ENCODE measurements around the gene ARHGAP24. TPM values are rescaled to one million over a fixed set of nuclear protein-coding genes. Genes with fewer than 3 reads are reported as not detected.
A peak's percentile ranks its signal among the peaks of the same experiment; 100 is the strongest.
"Not testable (repeated sequence)": the region's sequence is repeated elsewhere in the genome, so short reads cannot be mapped to it uniquely, and the experiment has no call there.

ARHGAP24 gene
- total and polyA plus RNA-seq, 4 donors: 1.8 to 15.2 (median 3.3) TPM

- peaks cover 0 to 1% (median 0%) of the 10 kb centered on the region in 4 donors for H3K4me1 ChIP-seq (ENCODE audit: control insufficient read depth in 4 of 4, insufficient read depth in 4 of 4, low read length in 3 of 4)
- no peak overlapping the region for H3K27ac ChIP-seq (ENCODE audit: low read depth in 1 of 2, low read length in 2 of 2)
- H3K9ac ChIP-seq (ENCODE audit: low read depth in 1 of 2, low read length in 2 of 2): no peak overlapping the region
- H3K9me3 ChIP-seq (ENCODE audit: control insufficient read depth in 4 of 4, low read length in 3 of 4): no peaks in the 10 kb centered on the region
- no peak for DNase-seq (ENCODE audit: low spot score)
- peak; percentile 49 for TF ChIP-seq CTCF (IDR thresholded peaks at IDR 0.05; ENCODE audit: low read depth, low read length, missing input control)
- no peak for TF ChIP-seq FOXA1 (IDR thresholded peaks at IDR 0.05)
- TF ChIP-seq RAD21 (IDR thresholded peaks at IDR 0.05): peak; percentile 85 to 90
- no peak for TF ChIP-seq HNF4A (conservative IDR thresholded peaks at IDR 0.05)
- TF ChIP-seq HNF4G (IDR thresholded peaks at IDR 0.05): no peak
- TF ChIP-seq, protein P1, sequence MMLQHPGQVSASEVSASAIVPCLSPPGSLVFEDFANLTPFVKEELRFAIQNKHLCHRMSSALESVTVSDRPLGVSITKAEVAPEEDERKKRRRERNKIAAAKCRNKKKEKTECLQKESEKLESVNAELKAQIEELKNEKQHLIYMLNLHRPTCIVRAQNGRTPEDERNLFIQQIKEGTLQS (IDR thresholded peaks at IDR 0.05): no peak
- no peak overlapping the region for H3K4me3 ChIP-seq (ENCODE audit: low read depth in 1 of 3, low read length in 3 of 3)
- H3K36me3 ChIP-seq (ENCODE audit: control insufficient read depth in 4 of 4, insufficient read depth in 3 of 4, low read depth in 1 of 4, low read length in 3 of 4): no peaks in the 10 kb centered on the region
- no peaks in the 10 kb centered on the region for H3K27me3 ChIP-seq (ENCODE audit: control insufficient read depth in 4 of 4, insufficient read depth in 4 of 4, low read length in 3 of 4)
Observed at GRCh38 chr4:85964298-85964697, 489.3 kb downstream of the ARHGAP24 start.

DNA sequence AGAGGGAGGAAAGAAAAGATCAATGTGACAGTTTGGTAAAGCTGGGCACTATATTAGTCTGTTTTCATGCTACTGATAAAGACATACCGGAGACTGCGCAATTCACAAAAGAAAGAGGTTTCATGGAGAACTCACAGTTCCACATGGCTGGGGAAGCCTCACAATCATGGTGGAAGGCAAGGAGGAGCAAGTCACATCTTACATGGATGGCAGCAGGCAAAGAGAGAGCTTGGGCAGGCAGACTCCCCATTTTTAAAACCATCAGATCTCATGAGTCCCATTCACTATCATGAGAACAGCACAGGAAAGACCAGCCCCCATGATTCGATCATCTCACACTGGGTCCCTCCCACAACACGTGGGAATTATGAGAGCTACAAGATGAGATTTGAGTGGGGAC, 490.1 kb downstream of the ARHGAP24 start:
- not testable (repeated sequence) for H3K4me3 ChIP-seq (ENCODE audit: low read depth in 1 of 3, low read length in 3 of 3); H3K27ac ChIP-seq (ENCODE audit: low read depth in 1 of 2, low read length in 2 of 2); DNase-seq (ENCODE audit: low spot score); H3K36me3 ChIP-seq (ENCODE audit: control insufficient read depth in 4 of 4, insufficient read depth in 3 of 4, low read depth in 1 of 4, low read length in 3 of 4); H3K9ac ChIP-seq (ENCODE audit: low read depth in 1 of 2, low read length in 2 of 2); H3K4me1 ChIP-seq (ENCODE audit: control insufficient read depth in 4 of 4, insufficient read depth in 4 of 4, low read length in 3 of 4); H3K27me3 ChIP-seq (ENCODE audit: control insufficient read depth in 4 of 4, insufficient read depth in 4 of 4, low read length in 3 of 4); H3K9me3 ChIP-seq (ENCODE audit: control insufficient read depth in 4 of 4, low read length in 3 of 4)
- 94% methylated on average over 4 of the region's 4 CpGs for WGBS

DNA sequence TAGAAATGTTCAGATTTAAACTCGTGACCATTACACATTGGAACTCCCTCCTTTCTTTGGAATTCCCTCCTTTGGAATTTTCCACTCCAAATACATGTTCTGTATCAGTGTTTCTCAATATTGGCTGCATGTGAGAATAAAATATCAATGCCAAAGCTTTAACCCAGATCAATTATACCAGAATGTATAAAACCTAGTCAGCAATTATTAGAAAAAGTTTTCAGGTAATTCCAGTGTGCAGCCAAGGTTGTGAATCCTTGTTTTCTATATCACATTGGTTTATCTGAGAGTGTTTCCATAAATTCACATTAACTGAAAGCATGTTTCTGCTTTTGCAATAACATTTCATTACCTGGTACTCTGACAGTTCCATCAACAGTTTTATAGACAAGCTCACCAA, 490.6 kb downstream of the ARHGAP24 start:
- no peak for DNase-seq (ENCODE audit: low spot score)
- Histone ChIP-seq H3K36me3 (ENCODE audit: control insufficient read depth in 4 of 4, insufficient read depth in 3 of 4, low read depth in 1 of 4, low read length in 3 of 4) (no peaks in the 10 kb centered on the region), H3K9me3 (ENCODE audit: control insufficient read depth in 4 of 4, low read length in 3 of 4) (no peaks in the 10 kb centered on the region), H3K4me3 (ENCODE audit: low read depth in 1 of 3, low read length in 3 of 3) (no peak overlapping the region), H3K27me3 (ENCODE audit: control insufficient read depth in 4 of 4, insufficient read depth in 4 of 4, low read length in 3 of 4) (no peaks in the 10 kb centered on the region), H3K9ac (ENCODE audit: low read depth in 1 of 2, low read length in 2 of 2) (no peak overlapping the region), H3K27ac (ENCODE audit: low read depth in 1 of 2, low read length in 2 of 2) (no peak overlapping the region), H3K4me1 (ENCODE audit: control insufficient read depth in 4 of 4, insufficient read depth in 4 of 4, low read length in 3 of 4) (peaks cover 0 to 1% (median 0%) of the 10 kb centered on the region in 4 donors)
- TF ChIP-seq RXRA (IDR thresholded peaks at IDR 0.05): no peak
- TF ChIP-seq, protein P2, sequence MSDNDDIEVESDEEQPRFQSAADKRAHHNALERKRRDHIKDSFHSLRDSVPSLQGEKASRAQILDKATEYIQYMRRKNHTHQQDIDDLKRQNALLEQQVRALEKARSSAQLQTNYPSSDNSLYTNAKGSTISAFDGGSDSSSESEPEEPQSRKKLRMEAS (IDR thresholded peaks at IDR 0.05): no peak
- TF ChIP-seq, protein P3, sequence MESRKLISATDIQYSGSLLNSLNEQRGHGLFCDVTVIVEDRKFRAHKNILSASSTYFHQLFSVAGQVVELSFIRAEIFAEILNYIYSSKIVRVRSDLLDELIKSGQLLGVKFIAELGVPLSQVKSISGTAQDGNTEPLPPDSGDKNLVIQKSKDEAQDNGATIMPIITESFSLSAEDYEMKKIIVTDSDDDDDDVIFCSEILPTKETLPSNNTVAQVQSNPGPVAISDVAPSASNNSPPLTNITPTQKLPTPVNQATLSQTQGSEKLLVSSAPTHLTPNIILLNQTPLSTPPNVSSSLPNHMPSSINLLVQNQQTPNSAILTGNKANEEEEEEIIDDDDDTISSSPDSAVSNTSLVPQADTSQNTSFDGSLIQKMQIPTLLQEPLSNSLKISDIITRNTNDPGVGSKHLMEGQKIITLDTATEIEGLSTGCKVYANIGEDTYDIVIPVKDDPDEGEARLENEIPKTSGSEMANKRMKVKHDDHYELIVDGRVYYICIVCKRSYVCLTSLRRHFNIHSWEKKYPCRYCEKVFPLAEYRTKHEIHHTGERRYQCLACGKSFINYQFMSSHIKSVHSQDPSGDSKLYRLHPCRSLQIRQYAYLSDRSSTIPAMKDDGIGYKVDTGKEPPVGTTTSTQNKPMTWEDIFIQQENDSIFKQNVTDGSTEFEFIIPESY (IDR thresholded peaks at IDR 0.05): no peak
- TF ChIP-seq GABPA (IDR thresholded peaks at IDR 0.05 in 1 of 2, conservative IDR thresholded peaks at IDR 0.05 in 1 of 2): no peak
- TF ChIP-seq FOXA1 (IDR thresholded peaks at IDR 0.05): no peak
- TF ChIP-seq RAD21 (IDR thresholded peaks at IDR 0.05): no peak
- TF ChIP-seq EGR1 (IDR thresholded peaks at IDR 0.05; ENCODE audit: low read depth in 2 of 2): no peak
- no peak for TF ChIP-seq YY1 (IDR thresholded peaks at IDR 0.05)
- no peak for TF ChIP-seq NR2F2 (IDR thresholded peaks at IDR 0.05)
- TF ChIP-seq SP1 (IDR thresholded peaks at IDR 0.05): no peak
- TF ChIP-seq CTCF (IDR thresholded peaks at IDR 0.05; ENCODE audit: low read depth, low read length, missing input control): no peak
- TF ChIP-seq, protein P1 (IDR thresholded peaks at IDR 0.05): no peak
- WGBS: 95% methylated on average over 1 of the region's 1 CpG

All from liver (tissue), 9 donors.